ENCODE data around the gene GTPBP10.
A peak's percentile ranks its signal among the peaks of the same experiment; 100 is the strongest.
"Not testable (repeated sequence)": the region's sequence is repeated elsewhere in the genome, so short reads cannot be mapped to it uniquely, and the experiment has no call there.

The GTPBP10 gene

DNA sequence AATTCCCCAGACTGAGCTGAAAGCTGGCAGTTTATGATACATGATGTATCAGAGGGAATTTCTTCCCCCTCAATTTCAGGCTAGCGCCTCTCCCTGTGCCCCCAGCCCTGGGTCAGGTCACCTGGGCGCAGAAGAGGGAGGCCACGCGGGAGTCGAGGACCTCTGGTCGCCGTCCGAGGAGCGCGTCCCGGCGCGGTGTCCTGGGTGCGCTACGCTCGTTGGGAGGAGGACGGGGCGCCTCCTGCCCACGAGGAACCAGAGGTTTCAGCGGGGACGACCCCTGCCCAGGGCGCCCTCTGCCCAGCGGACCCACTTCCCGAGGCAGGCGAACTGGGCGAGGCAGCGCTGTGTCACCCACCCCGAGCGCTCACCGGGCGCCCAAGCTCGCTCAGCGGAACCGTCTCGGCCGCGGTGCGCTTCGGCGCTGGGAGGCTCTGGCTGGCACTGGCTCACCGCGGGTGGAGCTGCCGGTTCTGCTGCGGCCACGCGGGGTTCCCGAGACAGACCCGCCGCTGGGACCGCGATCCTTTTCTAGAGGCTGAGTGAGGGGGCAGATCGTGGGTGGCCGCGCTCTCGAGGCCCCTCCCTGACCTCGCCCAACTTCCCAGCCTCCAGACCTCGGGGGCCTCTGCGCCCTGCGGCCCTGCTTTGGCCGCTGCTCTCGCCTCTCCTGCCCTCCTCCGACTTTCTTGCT is 25.6 kb upstream of the GTPBP10 start, which contains the start of gene FAM237B:
TSS of gene FAM237B (minus strand) at position 504 of the 694 bp plus-strand sequence. CDS start 1,556 bp downstream, outside the sequence.
- DNase-seq (ENCODE audit: insufficient read length, low spot score), result no peak

GRCh38 chr7:90322837-90323236 is 23.7 kb upstream of the GTPBP10 start:
- DNase-seq (ENCODE audit: insufficient read length, low spot score) (no peak), FAIRE-seq (no peak)
- TF ChIP-seq POLR2A (IDR thresholded peaks at IDR 0.05; ENCODE audit: low read depth, low read length) (no peak), POLR2AphosphoS5 (IDR thresholded peaks at IDR 0.05; ENCODE audit: low read depth, low read length) (no peak), PAX5 (IDR thresholded peaks at IDR 0.05; ENCODE audit: insufficient read depth, low read length, severe bottlenecking) (no peak), POU2F2 (IDR thresholded peaks at IDR 0.05; ENCODE audit: low read depth, low read length) (no peak), SPI1 (IDR thresholded peaks at IDR 0.05; ENCODE audit: low read depth, low read length) (no peak), TAF1 (IDR thresholded peaks at IDR 0.05; ENCODE audit: low read depth, low read length) (no peak)

More for the DNA sequence above, 25.6 kb upstream of the GTPBP10 start, which contains the start of gene FAM237B:
- TF ChIP-seq SPI1 (IDR thresholded peaks at IDR 0.05; ENCODE audit: low read depth, low read length) (no peak), PAX5 (IDR thresholded peaks at IDR 0.05; ENCODE audit: insufficient read depth, low read length, severe bottlenecking) (no peak), POLR2A (IDR thresholded peaks at IDR 0.05; ENCODE audit: low read depth, low read length) (no peak), POU2F2 (IDR thresholded peaks at IDR 0.05; ENCODE audit: low read depth, low read length) (no peak), POLR2AphosphoS5 (IDR thresholded peaks at IDR 0.05; ENCODE audit: low read depth, low read length) (no peak), TAF1 (IDR thresholded peaks at IDR 0.05; ENCODE audit: low read depth, low read length) (no peak)
- no peak for FAIRE-seq

GRCh38 chr7:90326500-90326899 is 20.0 kb upstream of the GTPBP10 start:
- no peak for TF ChIP-seq POLR2AphosphoS5 (IDR thresholded peaks at IDR 0.05; ENCODE audit: low read depth, low read length)
- no peak for TF ChIP-seq POLR2A (IDR thresholded peaks at IDR 0.05; ENCODE audit: low read depth, low read length)
- no peak for TF ChIP-seq PAX5 (IDR thresholded peaks at IDR 0.05; ENCODE audit: insufficient read depth, low read length, severe bottlenecking)
- no peak for DNase-seq (ENCODE audit: insufficient read length, low spot score)
- no peak for FAIRE-seq

DNA sequence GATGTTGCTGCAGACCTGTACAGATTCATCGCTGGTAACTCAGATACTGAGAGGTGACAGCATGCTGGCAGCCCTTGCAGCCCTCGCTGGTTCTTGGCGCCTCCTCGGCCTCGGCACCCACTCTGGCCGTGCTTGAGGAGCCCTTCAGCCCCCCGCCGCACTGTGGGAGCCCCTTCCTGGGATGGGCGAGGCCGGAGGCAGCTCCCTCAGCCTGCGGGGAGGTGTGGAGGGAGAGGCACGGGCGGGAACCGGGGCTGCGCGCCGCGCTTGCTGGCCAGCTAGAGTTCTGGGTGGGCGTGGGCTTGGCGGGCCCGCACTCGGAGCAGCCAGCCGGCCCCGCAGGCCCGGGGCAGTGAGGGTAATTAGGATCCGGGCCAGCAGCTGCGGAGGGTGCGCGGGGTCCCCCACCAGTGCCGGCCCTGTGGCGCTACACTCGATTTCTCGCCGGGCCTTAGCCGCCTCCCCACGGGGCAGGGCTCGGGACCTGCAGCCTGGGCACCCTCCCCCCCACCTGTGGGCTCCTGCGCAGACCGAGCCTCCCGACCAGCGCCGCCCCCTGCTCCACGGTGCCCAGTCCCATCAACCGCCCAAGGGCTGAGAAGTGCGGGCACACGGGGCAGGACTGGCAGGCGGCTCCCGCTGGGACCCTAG is 12.2 kb upstream of the GTPBP10 start:
- FAIRE-seq, result no peak
- no peak for TF ChIP-seq POLR2AphosphoS5 (IDR thresholded peaks at IDR 0.05; ENCODE audit: low read depth, low read length)
- no peak for TF ChIP-seq PAX5 (IDR thresholded peaks at IDR 0.05; ENCODE audit: insufficient read depth, low read length, severe bottlenecking)
- TF ChIP-seq SPI1 (IDR thresholded peaks at IDR 0.05; ENCODE audit: low read depth, low read length), result no peak
- no peak for TF ChIP-seq TAF1 (IDR thresholded peaks at IDR 0.05; ENCODE audit: low read depth, low read length)
- TF ChIP-seq POLR2A (IDR thresholded peaks at IDR 0.05; ENCODE audit: low read depth, low read length), result no peak
- TF ChIP-seq POU2F2 (IDR thresholded peaks at IDR 0.05; ENCODE audit: low read depth, low read length), result no peak

GRCh38 chr7:90334926-90335325 is 11.6 kb upstream of the GTPBP10 start:
- not testable (repeated sequence) for DNase-seq (ENCODE audit: insufficient read length, low spot score)

More for the DNA sequence above, 12.2 kb upstream of the GTPBP10 start:
- DNase-seq (ENCODE audit: insufficient read length, low spot score), result no peak

GRCh38 chr7:90337106-90337505 is 9.4 kb upstream of the GTPBP10 start:
- FAIRE-seq (no peak), DNase-seq (ENCODE audit: insufficient read length, low spot score) (no peak)
- TF ChIP-seq POLR2A (IDR thresholded peaks at IDR 0.05; ENCODE audit: low read depth, low read length), result no peak
- TF ChIP-seq POLR2AphosphoS5 (IDR thresholded peaks at IDR 0.05; ENCODE audit: low read depth, low read length), result no peak
- TF ChIP-seq SPI1 (IDR thresholded peaks at IDR 0.05; ENCODE audit: low read depth, low read length), result no peak
- TF ChIP-seq PAX5 (IDR thresholded peaks at IDR 0.05; ENCODE audit: insufficient read depth, low read length, severe bottlenecking), result no peak
- no peak for TF ChIP-seq POU2F2 (IDR thresholded peaks at IDR 0.05; ENCODE audit: low read depth, low read length)
- no peak for TF ChIP-seq TAF1 (IDR thresholded peaks at IDR 0.05; ENCODE audit: low read depth, low read length)

More at GRCh38 chr7:90334926-90335325, 11.6 kb upstream of the GTPBP10 start:
- not testable (repeated sequence) for FAIRE-seq

DNA sequence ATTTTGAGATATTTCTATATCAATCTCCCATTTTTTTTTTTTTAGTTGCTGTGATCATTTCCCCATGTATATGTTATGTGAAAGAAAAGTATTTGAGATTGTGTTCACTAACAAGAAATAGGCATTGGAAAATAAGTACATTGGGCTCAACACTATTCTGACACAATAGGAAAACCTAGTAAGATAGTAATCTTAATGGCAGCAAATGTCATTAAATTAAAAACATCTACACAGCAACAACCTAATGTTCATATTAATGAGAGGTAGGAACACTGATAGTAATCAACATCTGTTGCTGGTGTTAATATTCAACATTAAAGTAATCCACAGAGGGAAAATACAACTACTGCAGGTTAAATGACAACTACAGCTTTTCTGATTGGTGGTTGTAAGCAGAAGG is 1.5 kb upstream of the GTPBP10 start:
- FAIRE-seq, result no peak
- no peak for DNase-seq (ENCODE audit: insufficient read length, low spot score)
- TF ChIP-seq POLR2A (IDR thresholded peaks at IDR 0.05; ENCODE audit: low read depth, low read length) (no peak), POLR2AphosphoS5 (IDR thresholded peaks at IDR 0.05; ENCODE audit: low read depth, low read length) (no peak), SPI1 (IDR thresholded peaks at IDR 0.05; ENCODE audit: low read depth, low read length) (no peak), PAX5 (IDR thresholded peaks at IDR 0.05; ENCODE audit: insufficient read depth, low read length, severe bottlenecking) (no peak), TAF1 (IDR thresholded peaks at IDR 0.05; ENCODE audit: low read depth, low read length) (no peak), POU2F2 (IDR thresholded peaks at IDR 0.05; ENCODE audit: low read depth, low read length) (no peak)

- no peak for DNase-seq (ENCODE audit: insufficient read length, low spot score)
- TF ChIP-seq PAX5 (IDR thresholded peaks at IDR 0.05; ENCODE audit: insufficient read depth, low read length, severe bottlenecking) (no peak), POU2F2 (IDR thresholded peaks at IDR 0.05; ENCODE audit: low read depth, low read length) (no peak), POLR2A (IDR thresholded peaks at IDR 0.05; ENCODE audit: low read depth, low read length) (no peak), SPI1 (IDR thresholded peaks at IDR 0.05; ENCODE audit: low read depth, low read length) (peak; percentile 47)
- FAIRE-seq, result no peak
Measured at GRCh38 chr7:90345595-90346335, 751 bp upstream of the GTPBP10 start.

DNA sequence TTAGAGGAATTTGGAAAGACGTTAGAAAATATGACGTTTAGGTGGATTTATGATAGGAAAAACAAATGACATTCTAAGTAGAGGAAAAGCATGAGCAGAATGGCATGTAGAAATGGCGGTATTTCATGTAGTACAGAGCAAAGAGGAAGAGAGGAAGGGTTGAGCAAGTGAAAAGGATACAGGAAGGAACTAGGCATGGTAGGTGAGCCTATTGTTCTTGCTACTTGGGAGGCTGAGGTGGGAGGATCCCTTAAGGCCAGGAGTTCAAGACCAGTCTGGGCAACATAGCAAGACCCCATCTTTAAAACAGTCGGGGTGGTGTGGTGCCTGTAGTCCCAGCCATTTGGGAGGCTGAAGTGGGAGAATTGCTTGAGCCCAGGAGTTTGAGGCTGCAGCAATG is 1.2 kb downstream of the GTPBP10 start:
- DNase-seq (ENCODE audit: insufficient read length, low spot score) (no peak), FAIRE-seq (no peak)
- TF ChIP-seq PAX5 (IDR thresholded peaks at IDR 0.05; ENCODE audit: insufficient read depth, low read length, severe bottlenecking), result no peak
- TF ChIP-seq POLR2A (IDR thresholded peaks at IDR 0.05; ENCODE audit: low read depth, low read length), result no peak
- no peak for TF ChIP-seq POLR2AphosphoS5 (IDR thresholded peaks at IDR 0.05; ENCODE audit: low read depth, low read length)
- no peak for TF ChIP-seq SPI1 (IDR thresholded peaks at IDR 0.05; ENCODE audit: low read depth, low read length)

Data from GM12891 (cell line).